HG02884 (cell line): ENCODE results near the gene PACSIN3.
"Not testable (repeated sequence)": the region's sequence is repeated elsewhere in the genome, so short reads cannot be mapped to it uniquely, and the experiment has no call there.

Experiments
- ATAC-seq: cut with Tn5 transposase; IDR thresholded peaks from one replicate; pipeline ENCODE4 v1.9.1; 2021; ENCODE audit warnings: mild to moderate bottlenecking, moderate library complexity; ENCODE audit not compliant: unreplicated experiment

Gene PACSIN3

GRCh38 chr11:47198161-47198560, 11.9 kb upstream of the PACSIN3 start:
- ATAC-seq = not testable (repeated sequence)

GRCh38 chr11:47192111-47192510, 5.9 kb upstream of the PACSIN3 start:
- ATAC-seq = no peak

GRCh38 chr11:47191137-47191536, 4.9 kb upstream of the PACSIN3 start:
- ATAC-seq = not testable (repeated sequence)

GRCh38 chr11:47189100-47189834, 3.0 kb upstream of the PACSIN3 start:
- ATAC-seq = no peak

GRCh38 chr11:47188259-47188658, 2.0 kb upstream of the PACSIN3 start:
- no peak for ATAC-seq

- no peak for ATAC-seq
These were observed 1.5 kb upstream of the PACSIN3 start for GRCh38 chr11:47187723-47188122.

GRCh38 chr11:47186700-47187695, 764 bp upstream of the PACSIN3 start:
- ATAC-seq = no peak

GRCh38 chr11:47185305-47186075, 744 bp downstream of the PACSIN3 start:
- no peak for ATAC-seq

GRCh38 chr11:47184711-47185304, 1.4 kb downstream of the PACSIN3 start:
- ATAC-seq = no peak

- no peak for ATAC-seq
These were observed 2.3 kb downstream of the PACSIN3 start for GRCh38 chr11:47183969-47184368.

- no peak for ATAC-seq
These were observed 3.0 kb downstream of the PACSIN3 start for GRCh38 chr11:47183031-47183856.

- no peak for ATAC-seq
These were observed 3.9 kb downstream of the PACSIN3 start for GRCh38 chr11:47182380-47182779.

GRCh38 chr11:47181271-47181670, 5.0 kb downstream of the PACSIN3 start:
- no peak for ATAC-seq

- ATAC-seq = no peak
These were observed 6.0 kb downstream of the PACSIN3 start for GRCh38 chr11:47180006-47180787.

GRCh38 chr11:47179655-47179991, 6.6 kb downstream of the PACSIN3 start:
- no peak for ATAC-seq

- ATAC-seq = no peak
These were observed 7.2 kb downstream of the PACSIN3 start for GRCh38 chr11:47178737-47179654.

- ATAC-seq = no peak
These were observed 7.9 kb downstream of the PACSIN3 start for GRCh38 chr11:47178316-47178715.

- ATAC-seq = no peak
These were observed 8.4 kb downstream of the PACSIN3 start for GRCh38 chr11:47177846-47178245.
